ENCODE results near the gene FAM110A.

DNA sequence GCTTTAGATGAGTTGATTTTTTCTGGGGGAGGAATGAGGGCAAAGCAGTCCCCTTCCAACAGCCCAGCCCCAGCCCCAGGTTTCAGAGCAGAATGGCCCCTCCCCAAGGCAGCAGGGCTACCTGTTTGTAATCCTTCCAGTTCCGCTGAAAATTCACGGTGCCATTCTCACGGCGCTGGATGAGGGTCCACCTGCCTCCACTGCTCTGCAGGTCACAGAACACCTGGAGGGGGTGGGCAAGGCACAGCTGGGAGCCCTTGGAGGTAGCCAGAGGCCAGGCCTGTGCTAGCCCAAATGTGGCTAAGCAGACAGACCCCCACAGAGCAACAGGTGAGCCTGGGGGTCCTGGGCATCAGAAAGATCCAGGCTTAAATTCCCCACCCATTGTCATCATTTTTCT lies 46.1 kb downstream of the FAM110A start:
- TF ChIP-seq, protein P1, sequence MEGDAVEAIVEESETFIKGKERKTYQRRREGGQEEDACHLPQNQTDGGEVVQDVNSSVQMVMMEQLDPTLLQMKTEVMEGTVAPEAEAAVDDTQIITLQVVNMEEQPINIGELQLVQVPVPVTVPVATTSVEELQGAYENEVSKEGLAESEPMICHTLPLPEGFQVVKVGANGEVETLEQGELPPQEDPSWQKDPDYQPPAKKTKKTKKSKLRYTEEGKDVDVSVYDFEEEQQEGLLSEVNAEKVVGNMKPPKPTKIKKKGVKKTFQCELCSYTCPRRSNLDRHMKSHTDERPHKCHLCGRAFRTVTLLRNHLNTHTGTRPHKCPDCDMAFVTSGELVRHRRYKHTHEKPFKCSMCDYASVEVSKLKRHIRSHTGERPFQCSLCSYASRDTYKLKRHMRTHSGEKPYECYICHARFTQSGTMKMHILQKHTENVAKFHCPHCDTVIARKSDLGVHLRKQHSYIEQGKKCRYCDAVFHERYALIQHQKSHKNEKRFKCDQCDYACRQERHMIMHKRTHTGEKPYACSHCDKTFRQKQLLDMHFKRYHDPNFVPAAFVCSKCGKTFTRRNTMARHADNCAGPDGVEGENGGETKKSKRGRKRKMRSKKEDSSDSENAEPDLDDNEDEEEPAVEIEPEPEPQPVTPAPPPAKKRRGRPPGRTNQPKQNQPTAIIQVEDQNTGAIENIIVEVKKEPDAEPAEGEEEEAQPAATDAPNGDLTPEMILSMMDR (IDR thresholded peaks at IDR 0.05) = no peak
- no peak for TF ChIP-seq POLR2A (IDR thresholded peaks at IDR 0.05)
